Measurements from ENCODE around the gene THEM4.

DNA sequence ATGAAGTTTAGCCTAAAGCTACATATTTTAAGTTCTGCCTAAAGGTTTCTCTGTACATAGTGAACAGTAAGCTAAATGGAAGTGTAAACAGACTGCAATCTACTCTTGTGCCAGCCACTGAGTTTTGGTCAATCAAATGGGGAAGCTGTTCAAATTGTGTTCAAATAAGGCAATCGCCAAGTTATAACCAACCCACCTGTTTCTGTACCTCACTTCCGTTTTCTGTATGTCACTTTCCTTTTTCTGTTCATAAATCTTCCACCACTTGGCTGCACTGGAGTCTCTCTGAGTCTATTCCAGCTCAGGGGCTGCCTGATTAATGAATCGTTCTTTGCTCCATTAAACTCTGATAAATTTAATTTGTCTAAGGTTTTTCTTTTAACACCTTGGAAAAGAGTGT lies 10.8 kb upstream of the THEM4 start:
- TF ChIP-seq, protein P1, sequence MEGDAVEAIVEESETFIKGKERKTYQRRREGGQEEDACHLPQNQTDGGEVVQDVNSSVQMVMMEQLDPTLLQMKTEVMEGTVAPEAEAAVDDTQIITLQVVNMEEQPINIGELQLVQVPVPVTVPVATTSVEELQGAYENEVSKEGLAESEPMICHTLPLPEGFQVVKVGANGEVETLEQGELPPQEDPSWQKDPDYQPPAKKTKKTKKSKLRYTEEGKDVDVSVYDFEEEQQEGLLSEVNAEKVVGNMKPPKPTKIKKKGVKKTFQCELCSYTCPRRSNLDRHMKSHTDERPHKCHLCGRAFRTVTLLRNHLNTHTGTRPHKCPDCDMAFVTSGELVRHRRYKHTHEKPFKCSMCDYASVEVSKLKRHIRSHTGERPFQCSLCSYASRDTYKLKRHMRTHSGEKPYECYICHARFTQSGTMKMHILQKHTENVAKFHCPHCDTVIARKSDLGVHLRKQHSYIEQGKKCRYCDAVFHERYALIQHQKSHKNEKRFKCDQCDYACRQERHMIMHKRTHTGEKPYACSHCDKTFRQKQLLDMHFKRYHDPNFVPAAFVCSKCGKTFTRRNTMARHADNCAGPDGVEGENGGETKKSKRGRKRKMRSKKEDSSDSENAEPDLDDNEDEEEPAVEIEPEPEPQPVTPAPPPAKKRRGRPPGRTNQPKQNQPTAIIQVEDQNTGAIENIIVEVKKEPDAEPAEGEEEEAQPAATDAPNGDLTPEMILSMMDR (IDR thresholded peaks at IDR 0.05; ENCODE audit: poor library complexity) = no peak
- TF ChIP-seq EZH2phosphoT487 (IDR thresholded peaks at IDR 0.05; ENCODE audit: low read depth, severe bottlenecking, unreplicated experiment) = no peak

Data from hepatocyte (in vitro differentiated cells).